Upper lobe of left lung (tissue), 6 donors: ENCODE results near the gene ITSN1. TPM values are rescaled to one million over a fixed set of nuclear protein-coding genes. Genes with fewer than 3 reads are reported as not detected.

ENCODE experiments used
- ATAC-seq, 2 donors: fragments of 200-7000 bp; cut with Tn5 transposase; one replicate each; pipeline ENCODE4 v1.9.1; 2022; ENCODE audit warnings: mild to moderate bottlenecking in 2 of 2, moderate library complexity in 2 of 2; ENCODE audit not compliant: low FRiP score in 2 of 2
- DNase-seq, 2 donors: peaks; one replicate each; pipeline ENCODE4 v3.0.0-alpha.2; 2019 to 2020
- H3K27ac ChIP-seq, 4 donors: fragments of 200-600 bp; sonication (generic); one replicate each; pipeline ENCODE4 v1.5.1; 2016 to 2019
- H3K27me3 ChIP-seq, 4 donors: fragments of 200-600 bp; sonication (generic); one replicate each; pipeline ENCODE4 v1.5.1; 2017 to 2019
- H3K36me3 ChIP-seq, 4 donors: fragments of 200-600 bp; sonication (generic); one replicate each; pipeline ENCODE4 v1.5.1; 2016 to 2019
- H3K4me1 ChIP-seq, 4 donors: fragments of 200-600 bp; sonication (generic); one replicate each; pipeline ENCODE4 v1.5.1; 2018 to 2019
- H3K4me3 ChIP-seq, 4 donors: fragments of 200-600 bp; sonication (generic); one replicate each; pipeline ENCODE4 v1.5.1; 2017 to 2019; ENCODE audit warnings: mild to moderate bottlenecking in 2 of 4, moderate library complexity in 1 of 4
- H3K9me3 ChIP-seq, 4 donors: fragments of 200-600 bp; sonication (generic); one replicate each; pipeline ENCODE4 v1.5.1; 2018 to 2019
- EP300 ChIP-seq, 4 donors: sonication (generic); formaldehyde crosslinking; IDR thresholded peaks; one replicate each; pipeline ENCODE4 v1.5.1; 2017; ENCODE audit warnings: antibody characterized with exemption in 4 of 4, control low read depth in 2 of 4
- POLR2A ChIP-seq, 4 donors: fragments of 450-650 bp; IDR thresholded peaks; one replicate each; pipeline ENCODE4 v1.5.1; 2016 to 2017; ENCODE audit warnings: antibody characterized with exemption in 4 of 4, mild to moderate bottlenecking in 2 of 4
- POLR2AphosphoS5 ChIP-seq, 2 donors: sonication (generic); formaldehyde crosslinking; IDR thresholded peaks; one replicate each; pipeline ENCODE4 v1.5.1; 2017; ENCODE audit warnings: antibody characterized with exemption in 2 of 2
- WGBS, 2 donors: methylation state at CpG; one replicate each; pipeline ENCODE4 v1.1.5; 2017 to 2018; 5-methylcytosine and 5-hydroxymethylcytosine counted together
- total RNA-seq, 6 donors: library from RNA; depleted of rRNA in 4 of 6; stranded (reverse); fragments of >200 nt in 4 of 6; gene quantifications; one replicate each; pipeline versions ENCODE4 v1.1.0 to v1.2.1, GENCODE V29; 2016 to 2021
- TF ChIP-seq, protein P1 (sequence below), 6 experiments: fragments of 450-650 bp in 4 of 6; fragments of 200-600 bp in 2 of 6; sonication (generic) in 2 of 6; IDR thresholded peaks; one replicate each; pipeline ENCODE4 v1.5.1; 2016 to 2019; ENCODE audit warnings: antibody characterized with exemption in 6 of 6
- donor health status: DM: no; HTN: no; CAD: no; lungs with moderate emphysema.
- donor health status: DM: no; HTN: yes; CAD: no; lungs with severe emphysema.

Gene ITSN1
- total RNA-seq, 6 donors from 2014 or later, result 19.3 to 103 (median 38.7) TPM

DNA sequence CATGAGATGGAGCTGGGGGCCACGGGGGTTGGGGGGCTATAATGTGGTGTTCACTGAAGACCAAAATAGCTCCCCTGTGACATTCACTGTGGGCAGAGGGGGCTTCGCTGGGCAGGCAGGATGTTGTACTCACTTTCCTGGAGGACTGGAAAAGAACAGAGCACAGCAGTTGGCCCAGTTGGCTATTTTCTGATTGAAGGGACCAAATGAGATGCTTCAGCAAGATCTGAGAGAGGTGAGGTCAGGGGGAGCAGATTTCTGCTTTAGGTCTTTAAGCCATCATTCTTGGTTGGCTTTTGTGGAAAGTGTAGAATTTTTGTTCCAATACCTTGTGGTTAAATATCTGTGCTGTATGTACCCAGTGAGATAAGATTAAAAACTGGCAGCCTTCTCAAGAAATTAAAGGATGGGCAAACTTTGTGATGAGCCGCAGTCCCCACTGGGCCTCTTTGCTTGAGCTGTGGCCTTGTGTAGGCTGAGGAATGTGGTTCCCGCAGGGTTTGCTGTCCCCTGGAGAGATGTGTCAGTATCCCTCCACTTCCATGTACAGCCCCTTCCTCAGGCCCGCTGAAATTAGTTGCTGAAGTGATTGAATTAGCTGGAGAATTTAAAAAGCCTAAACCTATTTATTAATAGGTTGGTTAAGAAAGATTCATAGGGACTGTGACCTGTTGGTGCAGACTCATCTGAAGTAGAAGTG lies 192.7 kb downstream of the ITSN1 start:
- no peak for DNase-seq
- H3K4me3 ChIP-seq, result no peak overlapping the region
- H3K36me3 ChIP-seq, result peaks cover 0 to 25% (median 8%) of the 10 kb centered on the region in 4 donors
- H3K4me1 ChIP-seq, result peaks cover 0 to 10% (median 7%) of the 10 kb centered on the region in 4 donors
- H3K27ac ChIP-seq, result no peak overlapping the region
- WGBS, 2 donors, result 88 to 90% methylated on average over 5 of the region's 5 CpGs
- H3K9me3 ChIP-seq, result no peaks in the 10 kb centered on the region
- no peak for ATAC-seq
- TF ChIP-seq POLR2AphosphoS5 (IDR thresholded peaks at IDR 0.05), result no peak
- TF ChIP-seq EP300 (IDR thresholded peaks at IDR 0.05), result no peak
- TF ChIP-seq, protein P1, sequence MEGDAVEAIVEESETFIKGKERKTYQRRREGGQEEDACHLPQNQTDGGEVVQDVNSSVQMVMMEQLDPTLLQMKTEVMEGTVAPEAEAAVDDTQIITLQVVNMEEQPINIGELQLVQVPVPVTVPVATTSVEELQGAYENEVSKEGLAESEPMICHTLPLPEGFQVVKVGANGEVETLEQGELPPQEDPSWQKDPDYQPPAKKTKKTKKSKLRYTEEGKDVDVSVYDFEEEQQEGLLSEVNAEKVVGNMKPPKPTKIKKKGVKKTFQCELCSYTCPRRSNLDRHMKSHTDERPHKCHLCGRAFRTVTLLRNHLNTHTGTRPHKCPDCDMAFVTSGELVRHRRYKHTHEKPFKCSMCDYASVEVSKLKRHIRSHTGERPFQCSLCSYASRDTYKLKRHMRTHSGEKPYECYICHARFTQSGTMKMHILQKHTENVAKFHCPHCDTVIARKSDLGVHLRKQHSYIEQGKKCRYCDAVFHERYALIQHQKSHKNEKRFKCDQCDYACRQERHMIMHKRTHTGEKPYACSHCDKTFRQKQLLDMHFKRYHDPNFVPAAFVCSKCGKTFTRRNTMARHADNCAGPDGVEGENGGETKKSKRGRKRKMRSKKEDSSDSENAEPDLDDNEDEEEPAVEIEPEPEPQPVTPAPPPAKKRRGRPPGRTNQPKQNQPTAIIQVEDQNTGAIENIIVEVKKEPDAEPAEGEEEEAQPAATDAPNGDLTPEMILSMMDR (IDR thresholded peaks at IDR 0.05), result no peak
- no peak for TF ChIP-seq POLR2A (IDR thresholded peaks at IDR 0.05)
- H3K27me3 ChIP-seq, result no peaks in the 10 kb centered on the region

DNA sequence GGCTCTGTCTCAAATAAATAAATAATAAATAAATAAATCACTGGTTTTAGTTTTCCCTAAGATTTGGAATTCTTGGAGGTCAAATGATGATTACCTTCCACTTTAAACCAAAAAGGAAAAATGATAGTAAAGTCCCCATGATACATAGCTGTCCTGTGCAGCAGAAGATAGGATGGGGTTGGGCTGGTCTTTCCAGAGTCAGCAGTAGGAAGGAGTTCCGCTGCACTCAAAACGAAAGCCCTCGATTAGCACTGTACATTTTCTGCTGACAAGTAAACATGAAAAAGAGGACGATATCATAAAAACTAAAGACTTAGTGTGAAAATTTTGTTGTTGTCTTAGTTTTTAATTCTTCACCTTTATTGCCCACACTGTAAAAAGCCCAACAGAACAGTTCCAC lies 193.6 kb downstream of the ITSN1 start:
- no peak for DNase-seq
- TF ChIP-seq EP300 (IDR thresholded peaks at IDR 0.05) (no peak), POLR2AphosphoS5 (IDR thresholded peaks at IDR 0.05) (no peak), POLR2A (IDR thresholded peaks at IDR 0.05) (no peak)
- TF ChIP-seq, protein P1 (IDR thresholded peaks at IDR 0.05), result no peak
- Histone ChIP-seq H3K36me3 (peaks cover 0 to 23% (median 8%) of the 10 kb centered on the region in 4 donors), H3K4me1 (peaks cover 0 to 10% (median 7%) of the 10 kb centered on the region in 4 donors), H3K27ac (no peak overlapping the region), H3K9me3 (no peaks in the 10 kb centered on the region), H3K4me3 (no peak overlapping the region), H3K27me3 (no peaks in the 10 kb centered on the region)
- WGBS, 2 donors, result 83 to 96% methylated on average over 4 of the region's 4 CpGs
- ATAC-seq, result no peak

DNA sequence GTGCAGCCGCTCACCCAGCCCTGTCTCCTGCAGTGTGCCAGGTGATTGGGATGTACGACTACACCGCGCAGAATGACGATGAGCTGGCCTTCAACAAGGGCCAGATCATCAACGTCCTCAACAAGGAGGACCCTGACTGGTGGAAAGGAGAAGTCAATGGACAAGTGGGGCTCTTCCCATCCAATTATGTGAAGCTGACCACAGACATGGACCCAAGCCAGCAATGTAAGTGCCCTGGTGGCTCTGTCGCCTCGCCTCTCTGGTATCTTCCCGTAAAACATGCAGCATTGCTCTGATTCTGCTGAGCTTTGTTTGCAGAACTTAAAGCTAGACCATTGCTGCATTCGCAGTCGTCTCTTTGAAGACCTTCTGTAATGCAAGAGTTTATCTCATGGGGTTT lies 194.1 kb downstream of the ITSN1 start:
- Histone ChIP-seq H3K27me3 (no peaks in the 10 kb centered on the region), H3K36me3 (peaks cover 0 to 23% (median 8%) of the 10 kb centered on the region in 4 donors), H3K4me1 (peaks cover 0 to 10% (median 7%) of the 10 kb centered on the region in 4 donors), H3K9me3 (no peaks in the 10 kb centered on the region), H3K27ac (no peak overlapping the region), H3K4me3 (no peak overlapping the region)
- no peak for DNase-seq
- TF ChIP-seq POLR2AphosphoS5 (IDR thresholded peaks at IDR 0.05), result no peak
- TF ChIP-seq, protein P1 (IDR thresholded peaks at IDR 0.05), result no peak
- no peak for TF ChIP-seq POLR2A (IDR thresholded peaks at IDR 0.05)
- no peak for TF ChIP-seq EP300 (IDR thresholded peaks at IDR 0.05)
- 87 to 97% methylated on average over 11 of the region's 11 CpGs for WGBS, 2 donors
- no peak for ATAC-seq

DNA sequence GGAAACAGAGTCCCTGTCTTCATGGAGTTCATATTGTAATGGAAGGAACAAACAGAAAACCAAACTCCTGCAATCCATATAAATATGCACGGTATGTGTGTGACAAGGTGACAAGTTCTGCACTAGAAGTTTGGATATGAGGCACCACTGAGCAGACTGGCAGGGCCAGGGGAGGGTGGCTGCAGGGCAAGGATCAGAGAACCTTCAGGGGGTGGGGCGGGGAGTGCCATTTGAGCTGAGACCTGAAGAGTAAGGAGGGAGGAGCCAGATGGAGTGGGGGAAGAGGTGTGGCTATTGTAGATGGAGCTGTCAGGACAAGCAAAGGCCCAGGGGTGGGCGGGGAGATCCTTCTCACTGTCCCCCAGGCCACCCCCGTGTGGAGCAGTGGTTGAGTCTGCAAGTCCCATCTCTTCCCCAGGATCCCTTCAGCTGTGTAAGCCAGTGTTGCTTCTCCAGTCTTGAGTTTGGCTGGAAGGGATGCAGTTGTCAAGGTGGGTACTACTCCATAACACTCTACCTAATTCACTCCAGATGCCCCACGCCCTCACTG lies 196.9 kb downstream of the ITSN1 start:
- peaks cover 0 to 23% (median 8%) of the 10 kb centered on the region in 4 donors for H3K36me3 ChIP-seq
- peaks cover 0 to 8% (median 2%) of the 10 kb centered on the region in 4 donors for H3K4me1 ChIP-seq
- DNase-seq (no peak), ATAC-seq (no peak)
- no peak overlapping the region for H3K4me3 ChIP-seq
- 92 to 97% methylated on average over 5 of the region's 5 CpGs for WGBS, 2 donors
- TF ChIP-seq, protein P1 (IDR thresholded peaks at IDR 0.05), result no peak
- no peak for TF ChIP-seq POLR2A (IDR thresholded peaks at IDR 0.05)
- H3K27me3 ChIP-seq, result no peaks in the 10 kb centered on the region
- H3K27ac ChIP-seq, result no peak overlapping the region
- no peaks in the 10 kb centered on the region for H3K9me3 ChIP-seq
